SK-N-SH treated with all-trans-retinoic acid at 6 μM for 48 hours (cell line): ENCODE measurements around the gene SLC6A6.

Experiments used
- ATAC-seq: fragments of 200-7000 bp; cut with Tn5 transposase; 3 replicates; pipeline ENCODE4 v1.9.1; 2020; ENCODE audit warnings: mild to moderate bottlenecking, moderate library complexity
- BACH2 ChIP-seq: fragments of 250-450 bp; sonication (Bioruptor Pico); IDR thresholded peaks from 2 replicates; pipeline ENCODE4 v1.9.0; 2021; ENCODE audit warnings: mild to moderate bottlenecking, borderline replicate concordance
- CREB5 ChIP-seq: fragments of 250-450 bp; sonication (Bioruptor Pico); IDR thresholded peaks from 2 replicates; pipeline ENCODE4 v1.5.1; 2020; ENCODE audit warnings: low read depth, mild to moderate bottlenecking, moderate library complexity
- CSDC2 ChIP-seq: fragments of 250-450 bp; sonication (Bioruptor Pico); IDR thresholded peaks from 2 replicates; pipeline ENCODE4 v1.5.0; 2020; ENCODE audit warnings: mild to moderate bottlenecking, moderate library complexity
- CSRNP3 ChIP-seq: fragments of 250-450 bp; sonication (Bioruptor Pico); IDR thresholded peaks from 2 replicates; pipeline ENCODE4 v1.5.1; 2021; ENCODE audit warnings: mild to moderate bottlenecking, moderate library complexity
- ESRRG ChIP-seq: fragments of 250-450 bp; sonication (Bioruptor Pico); IDR thresholded peaks from 2 replicates; pipeline ENCODE4 v1.6.1; 2021; ENCODE audit warnings: mild to moderate bottlenecking
- GLIS3 ChIP-seq: fragments of 250-450 bp; sonication (Bioruptor Pico); IDR thresholded peaks from 2 replicates; pipeline ENCODE4 v1.5.0; 2020; ENCODE audit warnings: mild to moderate bottlenecking, moderate library complexity
- ISL1 ChIP-seq: fragments of 250-450 bp; sonication (Bioruptor Pico); IDR thresholded peaks from 2 replicates; pipeline ENCODE4 v2.1.2; 2022; ENCODE audit warnings: mild to moderate bottlenecking, moderate library complexity
- OSR1 ChIP-seq: fragments of 250-450 bp; sonication (Bioruptor Pico); IDR thresholded peaks from 2 replicates; pipeline ENCODE4 v1.8.0; 2022; ENCODE audit warnings: moderate library complexity, mild to moderate bottlenecking, inconsistent platforms
- PATZ1 ChIP-seq: fragments of 250-450 bp; sonication (Bioruptor Pico); IDR thresholded peaks from 2 replicates; pipeline ENCODE4 v1.8.0; 2020; ENCODE audit warnings: mild to moderate bottlenecking, moderate library complexity, borderline replicate concordance
- POU6F1 ChIP-seq: fragments of 250-450 bp; sonication (Bioruptor Pico); IDR thresholded peaks from 2 replicates; pipeline ENCODE4 v1.8.0; 2021; ENCODE audit warnings: low read depth, mild to moderate bottlenecking, moderate library complexity, borderline replicate concordance
- PPARA ChIP-seq: fragments of 250-450 bp; sonication (Bioruptor Pico); IDR thresholded peaks from 2 replicates; pipeline ENCODE4 v1.5.0; 2020; ENCODE audit warnings: mild to moderate bottlenecking, borderline replicate concordance
- RARB ChIP-seq: fragments of 250-450 bp; sonication (Bioruptor Pico); IDR thresholded peaks from 2 replicates; pipeline ENCODE4 v1.8.0; 2021; ENCODE audit warnings: mild to moderate bottlenecking, moderate library complexity
- SNAI2 ChIP-seq: fragments of 250-450 bp; sonication (Bioruptor Pico); IDR thresholded peaks from 2 replicates; pipeline ENCODE4 v1.5.0; 2020; ENCODE audit warnings: mild to moderate bottlenecking, moderate library complexity
- TCF4 ChIP-seq: fragments of 250-450 bp; sonication (Bioruptor Pico); IDR thresholded peaks from 2 replicates; pipeline ENCODE4 v1.8.0; 2021; ENCODE audit warnings: mild to moderate bottlenecking, moderate library complexity, borderline replicate concordance
- TOX ChIP-seq: fragments of 250-450 bp; sonication (Bioruptor Pico); IDR thresholded peaks from 2 replicates; pipeline ENCODE4 v1.8.0; 2021; ENCODE audit warnings: mild to moderate bottlenecking, moderate library complexity, borderline replicate concordance
- TSHZ2 ChIP-seq: fragments of 250-450 bp; sonication (Bioruptor Pico); IDR thresholded peaks from 2 replicates; pipeline ENCODE4 v1.5.0; 2020; ENCODE audit warnings: mild to moderate bottlenecking, moderate library complexity
- ZC3H10 ChIP-seq: fragments of 250-450 bp; sonication (Bioruptor Pico); IDR thresholded peaks from 2 replicates; pipeline ENCODE4 v1.5.1; 2021; ENCODE audit warnings: mild to moderate bottlenecking, moderate library complexity
- ZFP3 ChIP-seq: fragments of 250-450 bp; sonication (Bioruptor Pico); IDR thresholded peaks from 2 replicates; pipeline ENCODE4 v1.5.0; 2020; ENCODE audit warnings: mild to moderate bottlenecking, moderate library complexity
- ZFP30 ChIP-seq: fragments of 450-650 bp; formaldehyde crosslinking; IDR thresholded peaks from 2 replicates; pipeline ENCODE4 v1.5.0; 2022; ENCODE audit warnings: mild to moderate bottlenecking, moderate library complexity
- ZNF565 ChIP-seq: fragments of 450-650 bp; formaldehyde crosslinking; conservative IDR thresholded peaks from 2 replicates; pipeline ENCODE4 v1.5.0; 2020; ENCODE audit warnings: low read depth, mild to moderate bottlenecking, moderate library complexity
- ZNF70 ChIP-seq: fragments of 450-650 bp; formaldehyde crosslinking; IDR thresholded peaks from 2 replicates; pipeline ENCODE4 v1.5.0; 2020; ENCODE audit warnings: mild to moderate bottlenecking, moderate library complexity
- ZNF8 ChIP-seq: fragments of 450-650 bp; formaldehyde crosslinking; IDR thresholded peaks from 2 replicates; pipeline ENCODE4 v1.5.0; 2020; ENCODE audit warnings: mild to moderate bottlenecking, moderate library complexity

The SLC6A6 gene

GRCh38 chr3:14464141-14464465 lies 61.7 kb downstream of the SLC6A6 start (continued):
- TF ChIP-seq GLIS3 (CRISPR knock-in tag) (no peak), BACH2 (no peak), ZC3H10 (CRISPR knock-in tag) (no peak), CSDC2 (no peak), ZFP3 (CRISPR knock-in tag) (no peak), TSHZ2 (CRISPR knock-in tag) (no peak), ZNF70 (CRISPR knock-in tag) (no peak)

GRCh38 chr3:14464521-14464920 lies 62.1 kb downstream of the SLC6A6 start:
- TF ChIP-seq PATZ1 (CRISPR knock-in tag) (no peak), ZFP30 (CRISPR knock-in tag) (no peak), GLIS3 (CRISPR knock-in tag) (no peak), CSRNP3 (CRISPR knock-in tag) (no peak), OSR1 (no peak), ISL1 (CRISPR knock-in tag) (no peak), ESRRG (CRISPR knock-in tag) (no peak)
- no peak for ATAC-seq

GRCh38 chr3:14465425-14465824 lies 63.0 kb downstream of the SLC6A6 start:
- ATAC-seq, result no peak
- TF ChIP-seq ZFP30 (CRISPR knock-in tag) (no peak), OSR1 (no peak), SNAI2 (no peak), ESRRG (CRISPR knock-in tag) (no peak), ZNF8 (CRISPR knock-in tag) (no peak), PPARA (CRISPR knock-in tag) (no peak), TOX (CRISPR knock-in tag) (no peak), GLIS3 (CRISPR knock-in tag) (no peak), RARB (no peak), CREB5 (CRISPR knock-in tag) (no peak), ZFP3 (CRISPR knock-in tag) (no peak), TCF4 (CRISPR knock-in tag) (no peak), POU6F1 (CRISPR knock-in tag) (no peak), PATZ1 (CRISPR knock-in tag) (no peak), ISL1 (CRISPR knock-in tag) (no peak), ZNF565 (CRISPR knock-in tag) (no peak), BACH2 (no peak), TSHZ2 (CRISPR knock-in tag) (no peak)
- TF ChIP-seq, all 23 proteins: peak for 0
